ENCODE data around the gene KHDC4. TPM values are rescaled to one million over a fixed set of nuclear protein-coding genes. Genes with fewer than 3 reads are reported as not detected.

Gene KHDC4
- total RNA-seq, 1 donor from 2014 or later = 36.7 TPM

- no peak overlapping the region for H3K4me3 ChIP-seq (ENCODE audit: low read depth, low read length)
- DNase-seq (ENCODE audit: low read depth) = no peak
- TF ChIP-seq CTCF (conservative IDR thresholded peaks at IDR 0.05; ENCODE audit: low read depth, low read length) = no peak
Measured at GRCh38 chr1:155960081-155960745, 26.0 kb upstream of the KHDC4 start.

GRCh38 chr1:155957411-155957915 lies 23.2 kb upstream of the KHDC4 start:
- no peak overlapping the region for H3K4me3 ChIP-seq (ENCODE audit: low read depth, low read length)
- TF ChIP-seq CTCF (conservative IDR thresholded peaks at IDR 0.05; ENCODE audit: low read depth, low read length) = no peak
- DNase-seq (ENCODE audit: low read depth) = no peak

- H3K4me3 ChIP-seq (ENCODE audit: low read depth, low read length) = no peak overlapping the region
- no peak for DNase-seq (ENCODE audit: low read depth)
- no peak for TF ChIP-seq CTCF (conservative IDR thresholded peaks at IDR 0.05; ENCODE audit: low read depth, low read length)
Measured at GRCh38 chr1:155954645-155955044, 20.4 kb upstream of the KHDC4 start.

GRCh38 chr1:155952505-155952890 lies 18.3 kb upstream of the KHDC4 start:
- no peak overlapping the region for H3K4me3 ChIP-seq (ENCODE audit: low read depth, low read length)
- TF ChIP-seq CTCF (conservative IDR thresholded peaks at IDR 0.05; ENCODE audit: low read depth, low read length) = no peak
- DNase-seq (ENCODE audit: low read depth) = no peak

- no peak overlapping the region for H3K4me3 ChIP-seq (ENCODE audit: low read depth, low read length)
- DNase-seq (ENCODE audit: low read depth) = no peak
- no peak for TF ChIP-seq CTCF (conservative IDR thresholded peaks at IDR 0.05; ENCODE audit: low read depth, low read length)
Measured at GRCh38 chr1:155951753-155952504, 17.7 kb upstream of the KHDC4 start.

- no peak for TF ChIP-seq CTCF (conservative IDR thresholded peaks at IDR 0.05; ENCODE audit: low read depth, low read length)
- DNase-seq (ENCODE audit: low read depth) = no peak
- H3K4me3 ChIP-seq (ENCODE audit: low read depth, low read length) = no peak overlapping the region
Measured at GRCh38 chr1:155950829-155951228, 16.6 kb upstream of the KHDC4 start.

All from epithelial cell of proximal tubule (primary cell).